HCT116 (cell line): ENCODE data around the gene ABCA3. TPM values are rescaled to one million over a fixed set of nuclear protein-coding genes. Genes with fewer than 3 reads are reported as not detected.

ENCODE experiments used
- ATAC-seq: fragments of 200-7000 bp; cut with Tn5 transposase; 2 replicates; pipeline ENCODE4 v1.9.1; 2020; ENCODE audit warnings: mild to moderate bottlenecking, moderate library complexity
- BruUV-seq: library from RNA; stranded (reverse); fragments of 400-500 nt; replicated peaks from 2 replicates; lab custom pipeline; 2021; lab: Mats Ljungman, UMichigan
- CTCF ChIA-PET: fragments of 300-600 bp; sonication (Branson Sonifier 250); formaldehyde crosslinking; loops from one replicate; lab custom pipeline; 2021; ENCODE audit warnings: antibody characterized with exemption; lab: Charles Lee
- POLR2A ChIA-PET: fragments of 300-600, 350-600 bp; sonication (Branson Sonifier 250); formaldehyde crosslinking; loops from one replicate; lab custom pipeline; 2021; ENCODE audit warnings: antibody characterized with exemption; lab: Charles Lee
- RAD21 ChIA-PET, 2 experiments: fragments of 300-600 bp; sonication (Branson Sonifier 250); formaldehyde crosslinking; loops; one replicate each; lab custom pipeline; 2023; ENCODE audit warnings: low total read pairs in 2 of 2; ENCODE audit not compliant: uncharacterized antibody in 2 of 2, unreplicated experiment in 2 of 2, low non-redundant PET in 1 of 2; lab: Charles Lee
- DNase-seq: peaks from one replicate; pipeline ENCODE4 v3.0.0-alpha.2; 2010; ENCODE audit warnings: low read depth, low spot score
- H2AFZ ChIP-seq: fragments of 200-600 bp; shearing (Covaris generic), sonication (generic); 2 replicates; pipeline ENCODE4 v1.6.1; 2017; ENCODE audit warnings: low read depth, mixed run types, mixed read lengths, antibody characterized with exemption, low read length; ENCODE audit not compliant: poor library complexity, severe bottlenecking
- H3K27ac ChIP-seq: 2 replicates; pipeline ENCODE4 v1.5.1; 2012; ENCODE audit warnings: low read depth, low read length
- H3K27me3 ChIP-seq: fragments of 200-600 bp; sonication (generic); 2 replicates; pipeline ENCODE4 v1.6.1; 2016; ENCODE audit warnings: mixed run types, low read length, mixed read lengths; ENCODE audit not compliant: insufficient read depth
- H3K36me3 ChIP-seq, 2 experiments: fragments of 200-500 bp in 1 of 2; fragments of 200-600 bp in 1 of 2; sonication (Bioruptor generic) in 1 of 2; sonication (generic) in 1 of 2; 2 replicates each; pipeline versions ENCODE4 v1.5.1 to v1.6.1; 2014 to 2016; ENCODE audit warnings: low read length in 2 of 2, inconsistent platforms in 1 of 2, mixed read lengths in 1 of 2, mixed run types in 1 of 2; ENCODE audit not compliant: insufficient read depth in 2 of 2, control insufficient read depth in 1 of 2
- H3K4me1 ChIP-seq, 2 experiments: fragments of 200-600 bp in 1 of 2; sonication (generic) in 1 of 2; 2 replicates each; pipeline versions ENCODE4 v1.5.1 to v1.6.1; 2012 to 2017; ENCODE audit warnings: low read length in 2 of 2, inconsistent platforms in 1 of 2, mild to moderate bottlenecking in 1 of 2, mixed read lengths in 1 of 2, mixed run types in 1 of 2, moderate library complexity in 1 of 2; ENCODE audit not compliant: insufficient read depth in 2 of 2, control insufficient read depth in 1 of 2
- H3K4me2 ChIP-seq: fragments of 200-600 bp; sonication (generic); 2 replicates; pipeline ENCODE4 v1.6.1; 2017; ENCODE audit warnings: mixed run types, low read length, mixed read lengths
- H3K4me3 ChIP-seq, 2 experiments: fragments of 200-600 bp in 1 of 2; sonication (generic) in 1 of 2; replicated peaks in 1 of 2; 2 replicates each; pipeline ENCODE4 v1.5.1; 2011 to 2016; ENCODE audit warnings: low read length in 2 of 2, control low read depth in 1 of 2, low read depth in 1 of 2, mild to moderate bottlenecking in 1 of 2, mixed read lengths in 1 of 2, mixed run types in 1 of 2
- H3K79me2 ChIP-seq: fragments of 200-600 bp; sonication (generic); 2 replicates; pipeline ENCODE4 v1.6.1; 2017; ENCODE audit warnings: mild to moderate bottlenecking, mixed run types, low read length, moderate library complexity, mixed read lengths; ENCODE audit not compliant: insufficient read depth
- H3K9ac ChIP-seq: fragments of 200-600 bp; sonication (generic); 2 replicates; pipeline ENCODE4 v1.6.1; 2016; ENCODE audit warnings: low read length, mixed read lengths
- H3K9me2 ChIP-seq: fragments of 200-600 bp; sonication (generic), shearing (Covaris generic); 2 replicates; pipeline ENCODE4 v1.6.1; 2017; ENCODE audit warnings: mixed run types, mild to moderate bottlenecking, moderate library complexity; ENCODE audit not compliant: insufficient read depth
- H3K9me3 ChIP-seq, 2 experiments: fragments of 200-500 bp in 1 of 2; fragments of 200-600 bp in 1 of 2; sonication (Bioruptor generic) in 1 of 2; sonication (generic) in 1 of 2; 2 replicates each; pipeline ENCODE4 v1.6.1; 2014 to 2017; ENCODE audit warnings: low read length in 2 of 2, mixed read lengths in 2 of 2, inconsistent platforms in 1 of 2, low read depth in 1 of 2, mild to moderate bottlenecking in 1 of 2, mixed run types in 1 of 2, moderate library complexity in 1 of 2; ENCODE audit not compliant: control insufficient read depth in 1 of 2, insufficient read depth in 1 of 2
- H4K20me1 ChIP-seq: fragments of 200-600 bp; sonication (generic), shearing (Covaris generic); 2 replicates; pipeline ENCODE4 v1.6.1; 2017; ENCODE audit warnings: mixed run types, mild to moderate bottlenecking, moderate library complexity; ENCODE audit not compliant: insufficient read depth
- CEBPB ChIP-seq: IDR thresholded peaks from 2 replicates; pipeline ENCODE4 v1.6.1; 2012; ENCODE audit warnings: low read depth
- EZH2 ChIP-seq: fragments of 200-600 bp; sonication (generic); IDR thresholded peaks from 2 replicates; pipeline ENCODE4 v1.6.1; 2017; ENCODE audit warnings: antibody characterized with exemption, mixed run types
- EZH2phosphoT487 ChIP-seq: fragments of 200-600 bp; IDR thresholded peaks from 2 replicates; pipeline ENCODE4 v1.6.1; 2018; ENCODE audit warnings: antibody characterized with exemption, borderline replicate concordance
- JUND ChIP-seq: IDR thresholded peaks from 2 replicates; pipeline ENCODE4 v1.6.1; 2012
- MAX ChIP-seq: IDR thresholded peaks from 2 replicates; pipeline ENCODE4 v1.6.1; 2012
- POLR2AphosphoS5 ChIP-seq: IDR thresholded peaks from 2 replicates; pipeline ENCODE4 v1.6.1; 2011; ENCODE audit warnings: mild to moderate bottlenecking, low read depth, low read length, moderate library complexity
- RAD21 ChIP-seq: IDR thresholded peaks from 2 replicates; pipeline ENCODE4 v1.6.1; 2012; ENCODE audit warnings: low read depth, mild to moderate bottlenecking
- SIN3A ChIP-seq: IDR thresholded peaks from 2 replicates; pipeline ENCODE4 v1.6.1; 2012; ENCODE audit warnings: low read depth
- YY1 ChIP-seq: IDR thresholded peaks from 2 replicates; pipeline ENCODE4 v1.6.1; 2011; ENCODE audit warnings: low read length, low read depth, moderate library complexity, mild to moderate bottlenecking; ENCODE audit not compliant: insufficient replicate concordance; ENCODE audit errors: extremely low read depth
- ZFX ChIP-seq: fragments of 450-650 bp; IDR thresholded peaks from 2 replicates; pipeline ENCODE4 v1.6.1; 2017
- intact Hi-C: fragments of 100-400 bp; cut with micrococcal nuclease; formaldehyde crosslinking; loops from 2 replicates; pipeline ENCODE4 v1.10.0; 2022
- total RNA-seq: library from RNA; stranded (reverse); gene quantifications from one replicate; pipeline ENCODE4 v1.2.1, GENCODE V29; 2021; ENCODE audit not compliant: unreplicated experiment
- TF ChIP-seq, protein P1 (sequence below), 3 experiments: fragments of 200-600 bp in 1 of 3; sonication (generic) in 1 of 3; IDR thresholded peaks in 2 of 3; conservative IDR thresholded peaks in 1 of 3; 2 replicates each; pipeline ENCODE4 v1.5.1; 2012 to 2017; ENCODE audit warnings: low read depth in 2 of 3, low read length in 2 of 3, antibody characterized with exemption in 1 of 3, borderline replicate concordance in 1 of 3, control low read depth in 1 of 3, mild to moderate bottlenecking in 1 of 3, mixed read lengths in 1 of 3, mixed run types in 1 of 3, moderate library complexity in 1 of 3; ENCODE audit not compliant: insufficient read depth in 1 of 3

ABCA3 gene
- total RNA-seq, 1 experiment from 2014 or later = 5.4 TPM

GRCh38 chr16:2295056-2295798, 45.3 kb downstream of the ABCA3 start:
- no peaks in the 10 kb centered on the region for H3K27me3 ChIP-seq
- no peak overlapping the region for H3K27ac ChIP-seq
- no peak for DNase-seq
- no peaks in the 10 kb centered on the region for H4K20me1 ChIP-seq
- no peaks in the 10 kb centered on the region for H3K9me2 ChIP-seq
- ChIA-PET POLR2A (no interaction called here), RAD21 (no interaction called here), CTCF (interaction anchor here (1.1 kb wide), 1 partner anchor 135 kb away, joined by 3 read pairs; no protein-coding TSS in a partner anchor)
- H3K36me3 ChIP-seq = no peaks in the 10 kb centered on the region
- H3K4me2 ChIP-seq = no peak overlapping the region
- H3K9me3 ChIP-seq = no peaks in the 10 kb centered on the region
- ATAC-seq = no peak
- BruUV-seq = no TSS peak
- no peaks in the 10 kb centered on the region; a peak in 1 of 4 replicates for H3K4me1 ChIP-seq
- TF ChIP-seq EZH2phosphoT487 = no peak
- no peak for TF ChIP-seq YY1
- no peak for TF ChIP-seq CEBPB
- no peak for TF ChIP-seq JUND
- no peak for TF ChIP-seq EZH2
- no peak for TF ChIP-seq ZFX
- no peak for TF ChIP-seq RAD21
- TF ChIP-seq, protein P1, sequence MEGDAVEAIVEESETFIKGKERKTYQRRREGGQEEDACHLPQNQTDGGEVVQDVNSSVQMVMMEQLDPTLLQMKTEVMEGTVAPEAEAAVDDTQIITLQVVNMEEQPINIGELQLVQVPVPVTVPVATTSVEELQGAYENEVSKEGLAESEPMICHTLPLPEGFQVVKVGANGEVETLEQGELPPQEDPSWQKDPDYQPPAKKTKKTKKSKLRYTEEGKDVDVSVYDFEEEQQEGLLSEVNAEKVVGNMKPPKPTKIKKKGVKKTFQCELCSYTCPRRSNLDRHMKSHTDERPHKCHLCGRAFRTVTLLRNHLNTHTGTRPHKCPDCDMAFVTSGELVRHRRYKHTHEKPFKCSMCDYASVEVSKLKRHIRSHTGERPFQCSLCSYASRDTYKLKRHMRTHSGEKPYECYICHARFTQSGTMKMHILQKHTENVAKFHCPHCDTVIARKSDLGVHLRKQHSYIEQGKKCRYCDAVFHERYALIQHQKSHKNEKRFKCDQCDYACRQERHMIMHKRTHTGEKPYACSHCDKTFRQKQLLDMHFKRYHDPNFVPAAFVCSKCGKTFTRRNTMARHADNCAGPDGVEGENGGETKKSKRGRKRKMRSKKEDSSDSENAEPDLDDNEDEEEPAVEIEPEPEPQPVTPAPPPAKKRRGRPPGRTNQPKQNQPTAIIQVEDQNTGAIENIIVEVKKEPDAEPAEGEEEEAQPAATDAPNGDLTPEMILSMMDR (IDR thresholded peaks at IDR 0.05 in 2 of 3, conservative IDR thresholded peaks at IDR 0.05 in 1 of 3; ENCODE audit: borderline replicate concordance in 1 of 3, insufficient read depth in 1 of 3, low read depth in 2 of 3, low read length in 2 of 3) = no peak
- TF ChIP-seq POLR2AphosphoS5 = no peak
- TF ChIP-seq MAX = no peak
- no peak for TF ChIP-seq SIN3A
- H3K9ac ChIP-seq = no peak overlapping the region
- intact Hi-C loops = loop anchor here (10.0 kb wide), 1 partner anchor 130 kb away; the partner anchor contains the start of gene CCNF
- H2AFZ ChIP-seq = no peak overlapping the region
- H3K79me2 ChIP-seq = no peaks in the 10 kb centered on the region
- no peak overlapping the region for H3K4me3 ChIP-seq
